NCI-H460 (cell line): ENCODE data around the gene CD48. TPM values are rescaled to one million over a fixed set of nuclear protein-coding genes. Genes with fewer than 3 reads are reported as not detected.
"Not testable (repeated sequence)": the region's sequence is repeated elsewhere in the genome, so short reads cannot be mapped to it uniquely, and the experiment has no call there.

Experiments
- DNase-seq: peaks from one replicate; pipeline ENCODE4 v3.0.0-alpha.2; 2016; ENCODE audit warnings: low read depth; ENCODE audit errors: extremely low read depth
- total RNA-seq: library from RNA; depleted of rRNA; stranded (reverse); fragments of >200 nt; shearing (Covaris generic); gene quantifications from 2 replicates; pipeline ENCODE4 v1.2.3, GENCODE V29; 2014

The CD48 gene
- total RNA-seq, 1 experiment from 2014 or later, result not detected

DNA sequence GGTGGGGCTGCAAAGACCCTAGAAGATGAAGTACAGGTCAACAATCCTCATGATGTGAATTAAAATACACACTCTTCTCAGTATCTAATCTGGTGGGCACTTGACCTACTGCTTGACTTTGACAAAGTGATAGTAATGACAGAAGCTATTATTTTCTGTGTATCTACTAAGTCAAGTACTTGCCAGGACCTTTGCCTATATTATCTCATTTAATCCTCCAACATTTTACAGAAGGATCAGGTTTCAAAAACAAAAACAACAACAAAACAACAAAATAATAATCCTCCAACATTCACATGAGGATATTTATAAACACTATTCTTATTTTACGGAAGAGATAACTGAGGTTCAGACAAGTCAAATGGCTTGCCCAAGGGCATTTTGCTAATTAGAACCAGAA lies 4.4 kb upstream of the CD48 start:
- no peak for DNase-seq

DNA sequence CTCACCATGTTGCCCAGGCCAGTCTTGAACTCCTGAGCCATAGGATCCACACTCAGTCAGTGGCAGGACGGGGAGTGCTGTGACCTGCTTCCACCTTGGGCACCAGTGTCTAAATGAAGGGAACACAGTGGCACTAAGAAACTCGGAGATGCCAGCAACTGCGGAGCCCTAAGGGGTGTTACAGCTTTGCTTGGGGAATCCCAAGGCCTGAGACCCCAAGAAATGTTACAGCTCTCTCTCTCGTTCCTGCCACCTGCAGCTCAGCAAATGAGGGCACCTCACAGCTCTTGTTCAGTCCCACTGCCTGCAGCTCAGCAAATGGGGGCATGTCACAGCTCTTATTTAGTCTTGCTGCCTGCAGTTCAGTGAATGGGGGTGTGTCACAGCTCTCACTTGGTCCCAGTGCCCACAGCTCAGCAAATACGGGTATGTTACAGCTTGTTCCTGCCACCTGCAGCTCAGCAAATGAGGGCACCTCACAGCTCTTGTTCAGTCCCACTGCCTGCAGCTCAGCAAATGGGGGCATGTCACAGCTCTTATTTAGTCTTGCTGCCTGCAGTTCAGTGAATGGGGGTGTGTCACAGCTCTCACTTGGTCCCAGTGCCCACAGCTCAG lies 2.5 kb upstream of the CD48 start:
- DNase-seq, result not testable (repeated sequence)

GRCh38 chr1:160713161-160713560 lies 1.5 kb upstream of the CD48 start:
- no peak for DNase-seq

- not testable (repeated sequence) for DNase-seq
Measured at GRCh38 chr1:160712525-160713080, 981 bp upstream of the CD48 start.

- no peak for DNase-seq
Measured at GRCh38 chr1:160711276-160711601, 383 bp downstream of the CD48 start.

GRCh38 chr1:160710517-160711252 lies 937 bp downstream of the CD48 start:
- DNase-seq, result no peak

DNA sequence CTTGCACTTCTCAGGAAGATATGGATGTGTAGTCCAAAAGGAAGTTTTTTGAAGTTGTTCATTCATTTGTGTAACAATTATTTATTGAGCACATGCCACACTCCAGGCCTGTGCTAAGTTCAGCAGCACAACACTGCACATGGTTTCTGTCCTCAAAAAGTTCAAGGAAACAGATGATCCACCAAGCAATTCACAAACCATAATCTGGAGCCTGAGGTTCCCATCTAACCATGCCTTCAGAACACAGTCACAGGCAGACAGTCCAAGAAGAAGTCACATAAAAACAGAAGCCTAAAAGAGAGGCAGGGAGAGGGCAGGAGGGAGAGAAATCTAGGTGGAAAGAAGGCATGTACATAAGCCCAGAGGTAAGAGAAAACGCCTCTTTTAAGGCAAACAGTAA lies 1.9 kb downstream of the CD48 start:
- DNase-seq, result no peak

DNA sequence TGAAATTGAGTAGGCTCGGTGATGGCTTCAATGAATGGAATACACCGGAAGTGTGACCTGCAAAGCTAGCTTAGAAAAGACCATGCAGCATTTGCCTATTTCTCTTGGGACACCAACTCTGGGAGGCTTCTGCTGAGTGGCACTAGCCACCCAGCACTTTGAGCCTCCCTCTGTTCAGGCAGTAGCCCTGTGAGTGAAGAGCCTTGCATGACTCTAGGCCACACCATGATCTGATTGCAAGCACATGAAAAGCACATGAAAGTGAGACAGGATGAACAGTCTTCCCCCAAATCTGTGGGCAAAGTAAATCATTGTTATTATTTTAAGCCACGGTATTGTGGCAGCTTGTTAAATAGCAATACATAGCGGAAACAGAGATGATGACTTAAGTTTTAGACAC lies 2.8 kb downstream of the CD48 start:
- no peak for DNase-seq

- DNase-seq, result no peak
Measured at GRCh38 chr1:160708118-160708517, 3.5 kb downstream of the CD48 start.

DNA sequence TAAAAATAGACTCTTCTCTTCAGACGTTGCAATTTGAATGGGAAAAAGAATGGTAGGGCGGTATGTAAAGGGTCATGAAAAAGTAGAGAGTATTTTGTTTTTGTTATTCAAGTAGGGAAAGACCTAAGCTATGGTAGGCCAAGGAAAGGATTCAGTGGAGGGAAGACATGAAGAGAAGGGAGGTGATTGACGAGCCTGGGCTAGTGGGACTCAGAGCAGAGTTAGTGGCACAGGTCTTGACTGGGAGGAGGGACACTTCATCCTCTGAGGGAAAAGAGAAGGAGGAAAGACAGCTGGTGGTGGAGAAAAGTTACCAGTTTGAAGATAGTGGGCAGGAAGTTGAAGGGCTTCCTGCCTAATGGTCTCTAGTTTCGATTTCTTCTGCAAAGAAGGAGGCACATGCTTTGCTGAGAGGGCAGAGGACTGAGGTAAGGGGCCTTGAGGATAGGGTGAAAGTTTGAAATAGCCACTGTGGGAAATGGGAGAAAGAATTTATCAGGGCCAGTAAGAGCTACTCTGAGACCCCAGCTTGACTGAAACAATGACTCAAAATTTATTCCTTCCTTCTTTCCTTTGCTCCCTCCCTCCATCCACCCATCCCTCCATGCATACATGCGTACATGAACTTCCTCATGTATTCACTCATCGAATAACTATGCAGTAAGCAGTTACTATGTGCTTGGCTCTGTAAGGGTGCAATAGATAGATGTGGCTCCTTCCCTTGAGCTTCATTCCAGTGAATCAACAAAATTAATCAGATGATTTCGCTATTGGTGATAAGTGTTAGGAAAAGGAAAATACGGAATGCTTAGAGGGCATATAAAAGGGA lies 4.2 kb downstream of the CD48 start:
- no peak for DNase-seq

- no peak for DNase-seq
Measured at GRCh38 chr1:160706526-160707235, 4.9 kb downstream of the CD48 start.

- no peak for DNase-seq
Measured at GRCh38 chr1:160705742-160706141, 5.9 kb downstream of the CD48 start.

GRCh38 chr1:160705212-160705621 lies 6.4 kb downstream of the CD48 start:
- DNase-seq, result not testable (repeated sequence)

GRCh38 chr1:160704250-160704649 lies 7.4 kb downstream of the CD48 start:
- no peak for DNase-seq

DNA sequence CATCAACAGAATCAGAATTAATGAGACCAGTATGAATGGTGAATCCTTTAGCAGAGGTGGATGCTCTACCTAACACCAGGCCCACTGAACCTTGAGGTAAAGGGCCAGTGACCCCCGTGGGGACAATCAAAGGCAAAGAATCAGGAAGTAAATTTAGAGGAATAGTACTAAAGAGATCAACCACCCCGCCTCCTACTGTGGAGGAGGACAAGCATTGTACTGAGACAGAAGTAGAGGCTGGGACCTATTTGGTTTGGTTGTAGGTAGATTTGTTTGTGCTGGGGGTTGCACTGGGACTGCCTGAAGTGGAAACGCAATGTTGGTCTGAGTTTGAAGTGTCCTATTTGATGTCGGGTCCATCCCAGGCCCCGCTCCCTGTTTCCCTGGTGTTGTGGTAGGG lies 9.5 kb downstream of the CD48 start:
- DNase-seq, result no peak

DNA sequence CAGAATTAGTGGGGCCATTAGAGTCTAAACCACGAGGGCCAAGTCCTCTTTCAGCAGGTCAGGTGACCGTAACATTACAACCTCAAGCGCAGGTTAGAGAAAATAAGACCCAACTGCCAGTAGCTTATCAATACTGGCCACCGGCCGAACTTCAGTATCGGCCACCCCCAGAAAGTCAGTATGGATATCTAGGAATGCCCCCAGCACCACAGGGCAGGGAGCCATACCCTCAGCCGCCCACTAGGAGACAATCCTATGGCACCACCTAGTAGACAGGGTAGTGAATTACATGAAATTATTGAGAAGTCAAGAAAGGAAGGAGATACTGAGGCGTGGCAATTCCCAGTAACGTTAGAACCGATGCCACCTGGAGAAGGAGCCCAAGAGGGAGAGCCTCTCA lies 19.2 kb downstream of the CD48 start:
- DNase-seq, result not testable (repeated sequence)

GRCh38 chr1:160685266-160685665 lies 26.4 kb downstream of the CD48 start:
- no peak for DNase-seq

GRCh38 chr1:160682983-160683865 lies 28.4 kb downstream of the CD48 start:
- no peak for DNase-seq

DNA sequence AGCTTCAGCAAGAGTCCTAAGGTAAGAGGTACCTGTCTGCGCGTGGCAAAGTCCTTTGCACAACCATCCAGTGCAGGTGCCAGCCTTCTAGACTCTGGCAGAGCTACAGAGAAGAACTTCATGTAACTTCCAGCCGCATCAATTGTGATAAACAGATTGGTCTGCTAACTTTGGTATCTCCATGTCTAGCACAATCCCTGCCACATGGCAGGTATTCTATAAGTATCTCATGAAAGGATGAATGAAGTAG lies 29.8 kb downstream of the CD48 start:
- DNase-seq, result no peak
